Fibroblast of mammary gland (primary cell): ENCODE results near the gene CHST11.

Experiments used
- DNase-seq: peaks from one replicate; pipeline ENCODE4 v3.0.0-alpha.2; 2010; ENCODE audit warnings: low read depth
- H3K4me3 ChIP-seq: 2 replicates; pipeline ENCODE4 v1.5.1; 2011; ENCODE audit warnings: low read depth, mild to moderate bottlenecking, low read length, moderate library complexity; ENCODE audit not compliant: control insufficient read depth
- TF ChIP-seq, protein P1 (sequence below): conservative IDR thresholded peaks from 2 replicates; pipeline ENCODE4 v1.5.1; 2011; ENCODE audit warnings: low read depth, low read length, inconsistent platforms; ENCODE audit not compliant: control insufficient read depth, insufficient read depth

Gene CHST11

GRCh38 chr12:104764225-104765091 lies 307.7 kb downstream of the CHST11 start:
- DNase-seq = no peak
- H3K4me3 ChIP-seq = no peak overlapping the region
- TF ChIP-seq, protein P1, sequence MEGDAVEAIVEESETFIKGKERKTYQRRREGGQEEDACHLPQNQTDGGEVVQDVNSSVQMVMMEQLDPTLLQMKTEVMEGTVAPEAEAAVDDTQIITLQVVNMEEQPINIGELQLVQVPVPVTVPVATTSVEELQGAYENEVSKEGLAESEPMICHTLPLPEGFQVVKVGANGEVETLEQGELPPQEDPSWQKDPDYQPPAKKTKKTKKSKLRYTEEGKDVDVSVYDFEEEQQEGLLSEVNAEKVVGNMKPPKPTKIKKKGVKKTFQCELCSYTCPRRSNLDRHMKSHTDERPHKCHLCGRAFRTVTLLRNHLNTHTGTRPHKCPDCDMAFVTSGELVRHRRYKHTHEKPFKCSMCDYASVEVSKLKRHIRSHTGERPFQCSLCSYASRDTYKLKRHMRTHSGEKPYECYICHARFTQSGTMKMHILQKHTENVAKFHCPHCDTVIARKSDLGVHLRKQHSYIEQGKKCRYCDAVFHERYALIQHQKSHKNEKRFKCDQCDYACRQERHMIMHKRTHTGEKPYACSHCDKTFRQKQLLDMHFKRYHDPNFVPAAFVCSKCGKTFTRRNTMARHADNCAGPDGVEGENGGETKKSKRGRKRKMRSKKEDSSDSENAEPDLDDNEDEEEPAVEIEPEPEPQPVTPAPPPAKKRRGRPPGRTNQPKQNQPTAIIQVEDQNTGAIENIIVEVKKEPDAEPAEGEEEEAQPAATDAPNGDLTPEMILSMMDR = no peak

- no peak for DNase-seq
- TF ChIP-seq, protein P1 = no peak
- H3K4me3 ChIP-seq = no peak overlapping the region
Measured at GRCh38 chr12:104767261-104767660, 310.5 kb downstream of the CHST11 start.

- DNase-seq = no peak
- H3K4me3 ChIP-seq = no peak overlapping the region
- TF ChIP-seq, protein P1 = no peak
Measured at GRCh38 chr12:104768033-104768432, 311.3 kb downstream of the CHST11 start.

DNA sequence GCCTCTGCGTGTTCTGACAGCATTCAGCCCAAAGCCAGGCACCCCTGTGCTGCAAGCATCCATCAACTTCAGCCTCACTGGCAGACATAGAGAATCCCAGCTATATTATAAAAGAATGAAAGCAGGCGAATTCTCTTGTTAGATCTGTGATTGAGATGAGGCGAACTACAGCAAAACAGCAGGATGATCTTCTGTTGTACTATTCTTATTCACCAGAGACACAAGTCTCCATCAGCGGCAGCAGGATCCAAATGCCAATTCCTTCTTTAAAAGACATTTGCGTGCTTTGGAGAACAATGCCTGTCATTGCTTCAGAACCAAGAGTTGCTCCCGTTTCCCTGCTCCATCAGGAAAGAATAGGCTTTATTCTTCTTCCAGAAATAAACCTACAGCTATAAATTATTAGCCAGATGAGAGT lies 312.4 kb downstream of the CHST11 start:
- no peak for DNase-seq
- TF ChIP-seq, protein P1 = no peak
- no peak overlapping the region for H3K4me3 ChIP-seq

DNA sequence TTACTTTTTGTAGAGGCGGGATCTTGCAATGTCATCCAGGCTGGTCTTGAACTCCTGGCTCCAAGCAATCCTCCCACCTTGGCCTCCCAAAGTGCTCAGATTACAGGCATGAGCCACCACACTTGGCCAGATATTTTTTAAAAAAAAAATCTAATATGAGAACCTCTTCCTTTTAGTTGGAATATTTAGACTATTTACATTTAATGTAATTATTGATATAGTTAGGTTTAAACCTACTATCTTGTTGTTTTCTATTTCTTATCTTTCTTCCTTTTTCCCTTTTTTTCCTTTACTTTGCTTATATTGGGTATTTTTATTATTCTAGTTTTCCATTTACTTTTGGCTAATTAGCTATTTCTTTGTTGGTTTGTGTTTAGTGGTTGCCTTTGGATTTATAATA lies 315.6 kb downstream of the CHST11 start:
- no peak for DNase-seq
- H3K4me3 ChIP-seq = no peak overlapping the region
- TF ChIP-seq, protein P1 = no peak

DNA sequence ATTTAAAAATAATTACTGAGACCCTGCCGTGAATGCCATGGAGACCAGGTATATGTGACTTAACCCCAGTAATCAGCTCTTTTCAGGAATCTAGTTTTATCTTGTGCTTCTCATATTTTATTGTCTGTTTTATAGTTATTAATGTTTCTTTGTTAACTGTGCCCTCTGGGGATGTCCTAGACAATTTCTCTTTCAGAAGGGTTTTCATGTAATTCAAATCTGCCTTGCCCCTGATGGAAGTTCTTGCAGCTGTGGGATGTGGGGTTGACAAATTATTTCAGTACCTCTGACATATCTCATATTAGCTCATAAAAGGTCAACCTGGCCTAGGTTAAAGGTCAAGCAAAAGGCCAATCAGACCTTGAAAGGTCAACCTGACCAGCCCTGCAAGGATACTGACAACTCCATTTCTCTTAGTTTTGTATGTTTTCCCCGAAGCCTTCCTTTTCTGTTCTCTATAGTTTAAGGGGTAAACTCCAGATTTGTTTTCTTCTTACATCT lies 319.0 kb downstream of the CHST11 start:
- H3K4me3 ChIP-seq = no peak overlapping the region
- DNase-seq = no peak
- TF ChIP-seq, protein P1 = no peak
